GM12801 (cell line): ENCODE measurements around the gene NEU2.

ENCODE experiments used
- TF ChIP-seq, protein P1 (sequence below): IDR thresholded peaks from one replicate; pipeline ENCODE4 v1.5.1; 2011; ENCODE audit warnings: control low read depth; ENCODE audit not compliant: insufficient read length; ENCODE audit errors: extremely low read depth

Gene NEU2

DNA sequence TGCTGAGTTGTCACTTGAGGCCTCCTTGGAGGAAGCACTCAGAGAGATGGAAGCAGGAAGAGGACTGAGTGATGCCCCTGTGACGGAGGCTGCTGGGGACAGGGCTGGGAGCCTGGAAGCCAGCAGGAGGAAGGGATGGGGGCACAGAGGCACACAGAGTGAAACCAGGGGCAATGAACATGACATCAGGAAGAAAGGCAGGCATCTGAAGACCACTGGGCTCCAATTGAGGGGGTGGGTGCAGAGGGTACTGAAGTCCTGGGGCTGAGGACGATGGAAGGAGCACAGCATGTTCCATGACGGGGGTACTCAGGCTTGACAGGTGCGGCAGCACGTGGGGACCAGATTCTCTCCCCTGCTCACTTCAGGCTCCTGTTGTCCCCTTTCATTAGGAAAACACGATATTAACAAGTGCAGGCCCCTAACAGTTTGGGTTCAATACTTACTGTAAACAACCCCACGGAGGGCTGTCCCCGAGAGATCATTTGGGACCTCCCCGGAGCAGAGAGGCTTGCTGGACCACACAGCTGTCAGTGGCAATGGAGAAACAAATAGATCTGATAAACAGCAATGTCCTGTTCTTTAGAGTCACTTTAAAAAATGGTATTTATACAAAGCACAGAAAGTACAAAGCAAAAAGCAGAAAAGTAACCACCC, 36.4 kb downstream of the NEU2 start:
- TF ChIP-seq, protein P1, sequence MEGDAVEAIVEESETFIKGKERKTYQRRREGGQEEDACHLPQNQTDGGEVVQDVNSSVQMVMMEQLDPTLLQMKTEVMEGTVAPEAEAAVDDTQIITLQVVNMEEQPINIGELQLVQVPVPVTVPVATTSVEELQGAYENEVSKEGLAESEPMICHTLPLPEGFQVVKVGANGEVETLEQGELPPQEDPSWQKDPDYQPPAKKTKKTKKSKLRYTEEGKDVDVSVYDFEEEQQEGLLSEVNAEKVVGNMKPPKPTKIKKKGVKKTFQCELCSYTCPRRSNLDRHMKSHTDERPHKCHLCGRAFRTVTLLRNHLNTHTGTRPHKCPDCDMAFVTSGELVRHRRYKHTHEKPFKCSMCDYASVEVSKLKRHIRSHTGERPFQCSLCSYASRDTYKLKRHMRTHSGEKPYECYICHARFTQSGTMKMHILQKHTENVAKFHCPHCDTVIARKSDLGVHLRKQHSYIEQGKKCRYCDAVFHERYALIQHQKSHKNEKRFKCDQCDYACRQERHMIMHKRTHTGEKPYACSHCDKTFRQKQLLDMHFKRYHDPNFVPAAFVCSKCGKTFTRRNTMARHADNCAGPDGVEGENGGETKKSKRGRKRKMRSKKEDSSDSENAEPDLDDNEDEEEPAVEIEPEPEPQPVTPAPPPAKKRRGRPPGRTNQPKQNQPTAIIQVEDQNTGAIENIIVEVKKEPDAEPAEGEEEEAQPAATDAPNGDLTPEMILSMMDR = no peak

DNA sequence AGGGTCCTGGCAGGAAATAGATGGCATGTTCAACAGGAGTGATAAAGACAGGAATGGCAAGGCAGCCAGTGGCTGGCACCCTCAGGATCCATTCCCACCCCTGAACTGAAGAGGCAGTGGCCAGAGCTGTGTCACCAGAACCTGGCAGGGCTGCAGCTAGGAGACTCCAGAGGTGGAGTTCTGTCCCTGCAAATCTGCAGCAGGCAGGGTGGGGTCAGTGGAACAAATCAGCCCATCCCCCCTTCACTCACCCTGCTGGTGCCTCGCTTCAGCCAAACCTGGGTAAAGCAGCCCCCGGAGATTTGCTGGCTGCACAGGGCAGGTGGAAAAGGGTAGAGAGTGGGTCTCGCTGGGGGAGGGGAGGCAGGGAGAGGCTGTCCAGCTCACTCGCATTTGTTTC, 40.4 kb downstream of the NEU2 start:
- TF ChIP-seq, protein P1 = no peak

DNA sequence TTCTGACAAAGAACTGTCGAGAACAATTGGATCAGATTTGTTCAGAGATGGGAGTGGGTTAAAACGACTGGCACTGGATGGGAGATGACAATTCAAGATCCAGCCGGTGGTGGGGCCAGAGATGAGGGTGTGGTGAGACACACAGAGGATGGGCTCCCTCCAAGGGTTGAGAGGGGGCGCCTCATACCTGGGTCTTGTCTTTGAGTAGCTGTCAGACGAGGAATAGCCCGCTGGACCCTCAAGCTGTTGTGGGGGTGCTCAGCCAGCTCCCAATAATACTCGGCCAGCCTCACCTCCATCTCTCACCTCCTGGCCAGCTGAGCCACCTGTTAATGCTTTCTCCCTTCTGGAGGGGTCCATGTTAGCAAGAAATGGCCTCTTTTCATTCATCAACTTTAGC, 41.6 kb downstream of the NEU2 start:
- TF ChIP-seq, protein P1 = no peak

DNA sequence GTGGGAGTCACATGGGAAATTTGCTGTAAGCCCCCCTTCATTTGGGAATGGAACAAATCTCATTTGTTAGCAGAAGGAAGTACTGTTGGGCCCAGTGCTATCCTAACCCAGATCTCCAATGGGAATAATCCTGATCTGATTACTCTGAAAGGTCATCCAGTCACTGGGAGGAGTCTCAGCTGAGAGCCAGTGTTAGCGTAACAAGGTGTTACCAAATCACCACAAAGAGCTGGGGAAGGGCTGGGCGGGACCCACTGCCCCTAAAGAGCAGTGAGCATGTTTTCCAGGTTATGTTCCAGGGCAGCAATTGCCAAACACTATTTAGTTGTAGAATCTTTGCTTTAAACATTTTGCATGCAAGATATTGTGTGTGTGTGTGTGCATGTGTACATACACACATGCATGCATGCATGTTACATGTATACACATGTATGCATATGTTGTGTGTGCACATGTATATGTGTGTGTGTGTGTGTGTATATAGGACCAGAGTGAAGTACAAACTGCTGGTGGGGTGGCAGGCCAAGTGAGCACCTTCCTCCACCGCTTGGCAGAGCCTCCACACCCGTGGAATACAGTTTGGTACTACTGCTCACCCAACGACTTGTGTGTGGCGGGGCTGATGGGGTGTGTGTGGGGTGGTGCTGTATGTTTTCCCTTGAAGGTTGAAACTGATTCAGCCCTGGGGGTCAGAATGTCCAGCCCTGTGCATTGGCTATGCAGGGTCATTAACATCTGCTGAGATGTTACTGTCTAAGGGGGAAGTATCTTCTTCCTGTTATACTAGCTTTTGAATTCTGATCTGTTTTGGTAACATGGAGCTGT, 42.9 kb downstream of the NEU2 start:
- TF ChIP-seq, protein P1 = no peak

DNA sequence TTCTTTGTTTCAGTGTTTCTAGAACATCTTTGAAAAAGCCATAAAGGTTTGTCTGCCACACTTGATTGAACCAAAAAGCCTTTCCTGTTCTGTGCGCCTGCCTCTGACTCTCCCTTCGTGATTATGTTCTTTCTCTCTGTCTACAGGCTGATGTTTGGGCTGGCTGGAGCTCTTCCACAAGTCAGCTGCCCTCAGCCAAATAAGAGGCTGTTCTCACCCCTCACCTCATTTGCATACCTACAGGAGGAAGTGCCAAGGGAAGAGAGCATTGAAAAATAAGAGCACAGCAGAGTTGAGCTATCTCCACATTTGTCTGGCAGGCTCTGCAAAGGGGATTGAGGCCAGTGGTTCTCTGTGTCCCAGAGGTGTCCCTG, 43.5 kb downstream of the NEU2 start:
- TF ChIP-seq, protein P1 = no peak

DNA sequence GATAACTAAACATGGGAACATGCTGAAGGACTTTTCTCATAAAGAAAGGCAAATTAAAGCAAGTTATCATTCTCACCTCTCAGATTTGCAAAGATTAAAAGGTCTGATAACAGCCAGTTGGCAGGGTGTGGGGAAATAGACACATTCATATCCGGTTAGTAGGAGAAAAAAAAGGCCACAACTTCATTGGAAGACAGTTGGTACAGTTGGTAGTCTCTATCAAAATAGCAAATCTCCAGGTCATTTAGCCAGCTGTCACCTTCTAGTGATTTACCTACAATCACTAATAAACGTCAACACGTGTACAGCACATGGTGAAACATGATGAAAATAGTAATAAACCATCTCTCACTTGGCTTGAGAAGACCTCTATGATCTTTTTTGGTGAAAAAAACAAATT, 44.3 kb downstream of the NEU2 start:
- TF ChIP-seq, protein P1 = no peak

DNA sequence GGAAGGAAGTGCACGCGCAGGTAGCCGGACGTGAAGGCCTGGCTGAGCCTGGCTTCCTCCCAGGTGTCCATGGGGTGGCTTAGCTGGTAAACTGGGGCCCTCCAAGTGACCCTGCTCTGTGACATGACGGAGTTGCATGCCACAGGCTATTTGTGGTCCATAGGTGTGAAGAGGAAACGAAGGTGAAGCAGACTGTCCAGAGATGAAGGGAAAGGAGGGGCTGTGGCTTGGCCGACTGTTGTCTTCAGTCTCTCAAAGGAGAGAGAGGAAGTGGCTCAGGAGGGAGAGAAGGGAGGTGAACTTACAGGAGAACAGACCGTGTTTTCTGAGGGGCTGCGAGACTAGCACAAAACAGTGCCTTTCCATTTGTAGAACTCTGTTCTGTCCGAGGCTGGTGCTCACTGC, 47.0 kb downstream of the NEU2 start:
- TF ChIP-seq, protein P1 = no peak
